Ascending aorta (tissue), 2 donors: Measurements from ENCODE around the gene LITAF. TPM values are rescaled to one million over a fixed set of nuclear protein-coding genes. Genes with fewer than 3 reads are reported as not detected.

ENCODE experiments used
- DNase-seq, 2 donors: peaks; one replicate each; pipeline ENCODE4 v3.0.0-alpha.2; 2019; ENCODE audit warnings: low spot score in 2 of 2
- H3K27ac ChIP-seq, 2 donors: fragments of 200-600 bp; sonication (generic); one replicate each; pipeline ENCODE4 v1.5.1; 2016 to 2017; ENCODE audit warnings: mild to moderate bottlenecking in 1 of 2
- H3K27me3 ChIP-seq: fragments of 200-600 bp; sonication (generic); one replicate; pipeline ENCODE4 v1.5.1; 2017
- H3K36me3 ChIP-seq, 2 donors: fragments of 200-600 bp; sonication (generic); one replicate each; pipeline ENCODE4 v1.5.1; 2016
- H3K4me1 ChIP-seq, 2 donors: fragments of 200-600 bp; sonication (generic); one replicate each; pipeline ENCODE4 v1.5.1; 2016 to 2017; ENCODE audit warnings: mild to moderate bottlenecking in 1 of 2
- H3K4me3 ChIP-seq, 2 donors: fragments of 200-600 bp; sonication (generic); one replicate each; pipeline ENCODE4 v1.5.1; 2016 to 2017; ENCODE audit warnings: mild to moderate bottlenecking in 1 of 2
- H3K9me3 ChIP-seq, 2 donors: fragments of 200-600 bp; sonication (generic); one replicate each; pipeline ENCODE4 v1.5.1; 2016
- intact Hi-C: fragments of 100-400 bp; cut with DNase I; formaldehyde crosslinking; loops from one replicate; pipeline ENCODE4 v1.15.1; 2023
- total RNA-seq: library from RNA; depleted of rRNA; stranded (reverse); fragments of >200 nt; gene quantifications from one replicate; pipeline ENCODE4 v1.1.0, GENCODE V29; 2016
- TF ChIP-seq, protein P1 (sequence below), 3 experiments: fragments of 200-600 bp in 2 of 3; fragments of 450-650 bp in 1 of 3; sonication (generic) in 2 of 3; IDR thresholded peaks; one replicate each; pipeline ENCODE4 v1.5.1; 2016 to 2019; ENCODE audit warnings: antibody characterized with exemption in 3 of 3, mild to moderate bottlenecking in 1 of 3, moderate library complexity in 1 of 3

Gene LITAF
- total RNA-seq, 1 donor from 2014 or later = 40.7 TPM

DNA sequence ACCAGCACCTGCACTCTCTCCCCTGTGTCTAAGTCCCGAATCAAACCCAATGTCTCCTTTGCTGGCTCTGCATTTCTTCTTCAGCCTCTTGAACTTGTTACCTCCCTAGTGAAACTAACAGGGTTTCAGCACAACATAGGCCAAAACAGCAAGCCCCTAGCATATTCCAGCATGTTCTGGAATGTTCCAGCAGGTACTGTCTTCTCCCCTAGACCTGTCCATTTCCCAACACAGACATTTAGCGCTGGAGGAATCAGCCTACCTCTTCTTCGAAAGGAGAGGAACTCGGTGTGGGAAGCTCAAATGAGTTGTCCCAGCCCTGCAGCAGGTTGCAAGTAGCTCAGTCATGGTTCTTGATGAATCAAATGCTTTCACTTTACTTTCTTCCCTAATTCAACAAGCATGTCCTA lies 47.1 kb downstream of the LITAF start:
- intact Hi-C loops = no loop called here
- H3K9me3 ChIP-seq = no peaks in the 10 kb centered on the region
- no peak for DNase-seq
- no peaks in the 10 kb centered on the region for H3K4me1 ChIP-seq
- no peak overlapping the region for H3K4me3 ChIP-seq
- H3K27me3 ChIP-seq = no peaks in the 10 kb centered on the region
- TF ChIP-seq, protein P1, sequence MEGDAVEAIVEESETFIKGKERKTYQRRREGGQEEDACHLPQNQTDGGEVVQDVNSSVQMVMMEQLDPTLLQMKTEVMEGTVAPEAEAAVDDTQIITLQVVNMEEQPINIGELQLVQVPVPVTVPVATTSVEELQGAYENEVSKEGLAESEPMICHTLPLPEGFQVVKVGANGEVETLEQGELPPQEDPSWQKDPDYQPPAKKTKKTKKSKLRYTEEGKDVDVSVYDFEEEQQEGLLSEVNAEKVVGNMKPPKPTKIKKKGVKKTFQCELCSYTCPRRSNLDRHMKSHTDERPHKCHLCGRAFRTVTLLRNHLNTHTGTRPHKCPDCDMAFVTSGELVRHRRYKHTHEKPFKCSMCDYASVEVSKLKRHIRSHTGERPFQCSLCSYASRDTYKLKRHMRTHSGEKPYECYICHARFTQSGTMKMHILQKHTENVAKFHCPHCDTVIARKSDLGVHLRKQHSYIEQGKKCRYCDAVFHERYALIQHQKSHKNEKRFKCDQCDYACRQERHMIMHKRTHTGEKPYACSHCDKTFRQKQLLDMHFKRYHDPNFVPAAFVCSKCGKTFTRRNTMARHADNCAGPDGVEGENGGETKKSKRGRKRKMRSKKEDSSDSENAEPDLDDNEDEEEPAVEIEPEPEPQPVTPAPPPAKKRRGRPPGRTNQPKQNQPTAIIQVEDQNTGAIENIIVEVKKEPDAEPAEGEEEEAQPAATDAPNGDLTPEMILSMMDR (IDR thresholded peaks at IDR 0.05) = no peak
- no peak overlapping the region for H3K27ac ChIP-seq
- H3K36me3 ChIP-seq = no peaks in the 10 kb centered on the region

DNA sequence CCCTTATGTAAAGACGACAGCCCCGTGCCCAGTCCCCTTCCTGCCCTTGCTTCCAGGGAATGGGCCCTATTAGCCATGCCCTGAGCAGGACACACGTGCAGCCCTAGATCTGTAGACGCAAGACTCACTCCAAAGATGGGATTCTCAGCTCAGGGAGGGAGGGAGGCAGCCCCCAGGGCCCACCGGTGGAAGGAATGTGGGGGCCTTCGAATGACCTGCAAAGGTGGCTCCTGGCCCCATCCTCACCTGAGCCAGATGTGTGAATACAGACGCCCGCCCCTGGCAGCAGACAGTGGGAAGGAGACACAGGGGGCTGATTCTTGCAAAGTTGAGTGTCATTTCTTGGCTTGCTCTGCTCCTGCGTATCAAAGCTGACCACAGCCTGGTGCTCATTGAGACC lies 47.8 kb downstream of the LITAF start:
- no peak for DNase-seq
- H3K27me3 ChIP-seq = no peaks in the 10 kb centered on the region
- no peaks in the 10 kb centered on the region for H3K4me1 ChIP-seq
- H3K36me3 ChIP-seq = no peaks in the 10 kb centered on the region
- no peak overlapping the region for H3K27ac ChIP-seq
- H3K4me3 ChIP-seq = no peak overlapping the region
- intact Hi-C loops = no loop called here
- TF ChIP-seq, protein P1 (IDR thresholded peaks at IDR 0.05) = no peak
- no peaks in the 10 kb centered on the region for H3K9me3 ChIP-seq

DNA sequence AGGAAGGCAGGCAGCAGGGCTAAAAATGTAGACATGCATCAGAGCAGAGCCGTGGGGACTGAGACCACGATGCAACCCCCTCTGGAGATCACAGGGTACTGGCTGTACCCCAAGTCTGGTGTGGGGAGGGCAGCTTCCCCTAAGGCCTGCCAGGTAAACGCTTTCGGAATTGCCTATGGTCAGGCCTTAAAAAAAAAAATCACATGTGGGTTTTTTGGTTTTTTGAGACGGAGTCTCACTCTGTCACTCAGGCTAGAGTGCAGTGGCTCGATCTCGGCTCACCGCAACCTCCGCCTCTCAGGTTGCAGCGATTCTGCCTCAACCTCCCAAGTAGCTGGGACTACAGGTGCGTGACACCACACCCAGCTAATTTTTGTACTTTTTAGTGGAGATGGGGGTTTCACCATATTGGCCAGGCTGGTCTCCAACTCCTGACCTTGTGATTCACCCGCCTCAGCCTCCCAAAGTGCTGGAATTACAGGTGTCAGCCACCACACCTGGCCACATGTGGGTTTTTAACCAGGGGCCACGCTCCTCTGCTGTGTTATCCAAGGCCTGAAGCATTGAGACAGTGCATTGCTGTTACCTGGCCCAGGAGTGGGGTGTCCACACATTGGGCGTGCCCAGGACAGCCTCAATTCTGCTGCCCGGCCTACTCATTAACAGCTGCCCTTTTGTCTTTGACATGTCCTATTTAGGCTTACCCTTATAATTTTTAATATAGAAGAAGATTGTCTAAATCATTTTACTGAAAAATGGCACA lies 50.4 kb downstream of the LITAF start:
- no peak for DNase-seq
- intact Hi-C loops = no loop called here
- H3K9me3 ChIP-seq = no peaks in the 10 kb centered on the region
- H3K27me3 ChIP-seq = no peaks in the 10 kb centered on the region
- TF ChIP-seq, protein P1 (IDR thresholded peaks at IDR 0.05) = no peak
- no peak overlapping the region for H3K4me3 ChIP-seq
- H3K36me3 ChIP-seq = no peaks in the 10 kb centered on the region
- H3K27ac ChIP-seq = no peak overlapping the region
- H3K4me1 ChIP-seq = no peaks in the 10 kb centered on the region

DNA sequence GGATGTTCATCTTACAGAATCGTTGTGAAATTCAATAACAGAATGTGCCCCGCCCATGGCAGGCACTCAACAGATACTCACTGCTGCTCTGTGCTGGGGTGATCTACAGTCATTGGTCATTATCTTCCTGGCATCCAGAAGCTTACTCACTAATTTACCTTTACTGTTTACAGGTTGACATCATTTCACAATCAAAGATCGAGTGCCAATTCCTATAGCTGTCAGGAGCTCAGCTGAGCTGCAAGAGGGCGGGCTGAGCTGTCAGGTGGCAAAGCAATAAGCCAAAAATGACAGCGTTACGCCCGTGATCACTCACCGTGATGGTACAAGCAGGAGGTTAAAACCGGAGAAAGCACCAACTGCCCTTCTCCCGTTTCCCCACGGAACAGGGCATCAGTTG lies 51.2 kb downstream of the LITAF start:
- Histone ChIP-seq H3K9me3 (no peaks in the 10 kb centered on the region), H3K27ac (no peak overlapping the region), H3K4me3 (no peak overlapping the region), H3K4me1 (no peaks in the 10 kb centered on the region), H3K27me3 (no peaks in the 10 kb centered on the region), H3K36me3 (no peaks in the 10 kb centered on the region)
- intact Hi-C loops = no loop called here
- TF ChIP-seq, protein P1 (IDR thresholded peaks at IDR 0.05) = no peak
- no peak for DNase-seq

DNA sequence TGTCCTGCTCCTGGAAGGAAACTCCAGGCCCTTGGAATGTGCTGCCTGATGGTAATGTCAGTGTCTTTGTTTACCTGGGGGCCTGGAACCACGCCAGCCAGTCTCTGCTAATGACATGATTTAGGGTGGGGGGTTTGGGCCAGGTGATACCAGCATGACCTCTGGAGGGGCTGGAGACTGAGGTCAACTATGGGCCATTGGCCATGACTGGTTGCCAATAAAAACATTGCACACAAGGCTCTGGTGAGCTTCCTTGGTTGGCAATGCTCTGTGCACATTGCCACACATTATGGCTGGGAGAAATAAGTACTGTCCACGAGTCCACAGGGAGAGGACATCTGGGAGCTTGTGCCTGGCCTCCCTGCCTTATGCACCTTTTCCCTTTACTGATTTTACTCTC lies 52.5 kb downstream of the LITAF start:
- Histone ChIP-seq H3K9me3 (no peaks in the 10 kb centered on the region), H3K4me3 (no peak overlapping the region), H3K27me3 (no peaks in the 10 kb centered on the region), H3K27ac (no peak overlapping the region), H3K4me1 (no peaks in the 10 kb centered on the region), H3K36me3 (no peaks in the 10 kb centered on the region)
- intact Hi-C loops = loop anchor here (5.0 kb wide), 1 partner anchor 127 kb away; no protein-coding TSS in a partner anchor
- TF ChIP-seq, protein P1 (IDR thresholded peaks at IDR 0.05) = no peak
- DNase-seq = no peak
